Keratinocyte (primary cell): ENCODE results near the gene ARMH3. TPM values are rescaled to one million over a fixed set of nuclear protein-coding genes. Genes with fewer than 3 reads are reported as not detected.
A peak's percentile ranks its signal among the peaks of the same experiment; 100 is the strongest.

Source experiments
- DNase-seq: peaks from one replicate; pipeline ENCODE4 v3.0.0-alpha.2; 2011; ENCODE audit warnings: low read depth, missing footprints, low spot score
- FAIRE-seq: peaks from 2 replicates; lab custom pipeline; 2011; peaks lifted over from hg19 to GRCh38; lab: Jason Lieb, UNC
- H2AFZ ChIP-seq: 2 replicates; pipeline ENCODE4 v1.6.0; 2012; ENCODE audit warnings: low read length, control low read depth, inconsistent platforms; ENCODE audit not compliant: control insufficient read depth
- H3K27ac ChIP-seq: 2 replicates; pipeline ENCODE4 v1.5.1; 2011; ENCODE audit warnings: low read length; ENCODE audit not compliant: control insufficient read depth, insufficient read depth
- H3K27me3 ChIP-seq: 3 replicates; pipeline ENCODE4 v1.6.0; 2011; ENCODE audit warnings: low read length; ENCODE audit not compliant: control insufficient read depth, insufficient read depth; ENCODE audit errors: extremely low read depth
- H3K36me3 ChIP-seq, 2 experiments: 2 replicates in 1 of 2; 3 replicates in 1 of 2; pipeline ENCODE4 v1.5.1; 2011; ENCODE audit warnings: low read length in 2 of 2, mild to moderate bottlenecking in 1 of 2; ENCODE audit not compliant: control insufficient read depth in 2 of 2, insufficient read depth in 2 of 2; ENCODE audit errors: extremely low read depth in 1 of 2
- H3K4me1 ChIP-seq: 3 replicates; pipeline ENCODE4 v1.5.1; 2011; ENCODE audit warnings: low read length; ENCODE audit not compliant: control insufficient read depth, insufficient read depth; ENCODE audit errors: extremely low read depth
- H3K4me2 ChIP-seq: 3 replicates; pipeline ENCODE4 v1.6.0; 2011; ENCODE audit warnings: low read depth, low read length; ENCODE audit not compliant: control insufficient read depth, insufficient read depth; ENCODE audit errors: extremely low read depth
- H3K4me3 ChIP-seq, 3 experiments: fragments of 200-600 bp in 1 of 3; sonication (generic) in 1 of 3; 2 replicates in 2 of 3; 3 replicates in 1 of 3; pipeline ENCODE4 v1.5.1; 2011 to 2016; ENCODE audit warnings: low read length in 3 of 3, mild to moderate bottlenecking in 3 of 3, control low read depth in 2 of 3, inconsistent platforms in 1 of 3, low read depth in 1 of 3, mixed read lengths in 1 of 3, mixed run types in 1 of 3, moderate library complexity in 1 of 3; ENCODE audit not compliant: control insufficient read depth in 2 of 3, insufficient read depth in 2 of 3; ENCODE audit errors: extremely low read depth in 1 of 3
- H3K79me2 ChIP-seq: 2 replicates; pipeline ENCODE4 v1.6.0; 2012; ENCODE audit warnings: low read length; ENCODE audit not compliant: control insufficient read depth, insufficient read depth
- H3K9ac ChIP-seq: 3 replicates; pipeline ENCODE4 v1.6.0; 2011; ENCODE audit warnings: low read length; ENCODE audit not compliant: control insufficient read depth, insufficient read depth; ENCODE audit errors: extremely low read depth
- H3K9me1 ChIP-seq: 3 replicates; pipeline ENCODE4 v1.6.0; 2011; ENCODE audit warnings: low read length; ENCODE audit not compliant: control insufficient read depth, insufficient read depth; ENCODE audit errors: extremely low read depth
- H3K9me3 ChIP-seq: 2 replicates; pipeline ENCODE4 v1.5.1; 2012; ENCODE audit warnings: low read depth, low read length; ENCODE audit not compliant: control insufficient read depth
- H4K20me1 ChIP-seq: 3 replicates; pipeline ENCODE4 v1.6.0; 2011; ENCODE audit warnings: low read length; ENCODE audit not compliant: control insufficient read depth, insufficient read depth; ENCODE audit errors: extremely low read depth
- CTCF ChIP-seq, 3 experiments: IDR thresholded peaks in 1 of 3; conservative IDR thresholded peaks in 1 of 3; optimal IDR thresholded peaks in 1 of 3; 2 replicates in 2 of 3; 3 replicates in 1 of 3; pipeline versions ENCODE3 to v1.5.1; 2011; ENCODE audit warnings: low read length in 3 of 3, mild to moderate bottlenecking in 3 of 3, moderate library complexity in 2 of 3, control low read depth in 1 of 3, inconsistent platforms in 1 of 3; ENCODE audit not compliant: insufficient read depth in 2 of 3; ENCODE audit errors: extremely low read depth in 1 of 3
- EZH2 ChIP-seq: IDR thresholded peaks from one replicate; pipeline ENCODE4 v1.6.1; 2012; ENCODE audit warnings: inconsistent platforms, mild to moderate bottlenecking, low read length, moderate library complexity
- dilution Hi-C: fragments of 300-500 bp; cut with MboI; formaldehyde crosslinking; loops from one replicate; pipeline ENCODE4 v1.7.0; 2020; ENCODE audit warnings: low sequenced_read_pairs; ENCODE audit not compliant: extremely low pct_ligation_motif_present
- polyA plus RNA-seq, 5 experiments: library from polyadenylated mRNA; depleted of rRNA in 3 of 5; stranded (reverse) in 3 of 5; stranded (forward) in 1 of 5; unstranded in 1 of 5; fragments of >200 nt; gene quantifications; 1 replicate in 1 of 5; 2 replicates in 3 of 5; 3 replicates in 1 of 5; pipeline versions ENCODE4 v1.2.1 to v1.2.3, GENCODE V29; 2011 to 2012; ENCODE audit warnings: missing spikeins in 2 of 5, low read depth in 1 of 5, low replicate concordance in 1 of 5

The ARMH3 gene
- polyA plus RNA-seq, 1 donor (not counting 4 experiments of a cell fraction or from before 2014, with no cell fraction given) = 25.3 TPM

- Histone ChIP-seq H3K4me1 (peaks cover 20% of the 10 kb centered on the region), H2AFZ (peak overlapping the region; percentile 85), H3K36me3 (peaks cover 0 to 2% of the 10 kb centered on the region in 2 experiments), H3K9me1 (peaks cover 2% of the 10 kb centered on the region), H4K20me1 (peaks cover 23% of the 10 kb centered on the region), H3K9ac (peak overlapping the region; percentile 97), H3K27ac (peak overlapping the region; percentile 97), H3K9me3 (no peaks in the 10 kb centered on the region), H3K4me2 (peak overlapping the region; percentile 97), H3K79me2 (peaks cover 42% of the 10 kb centered on the region), H3K27me3 (no peaks in the 10 kb centered on the region), H3K4me3 (peak overlapping the region; percentile 34 to 70 (median 64))
- no peak for TF ChIP-seq CTCF (optimal IDR thresholded peaks at IDR 0.05 in 1 of 3, IDR thresholded peaks at IDR 0.05 in 1 of 3, conservative IDR thresholded peaks at IDR 0.05 in 1 of 3; ENCODE audit: extremely low read depth in 1 of 3, insufficient read depth in 2 of 3, low read length in 3 of 3)
- TF ChIP-seq EZH2 = no peak
- FAIRE-seq = no peak
- dilution Hi-C loops = no loop called here
- DNase-seq = no peak
Observed at GRCh38 chr10:101818872-101819633, 236.9 kb downstream of the ARMH3 start.

- H3K4me2 ChIP-seq = peak within 1 kb of the TSS; percentile 97
- dilution Hi-C loops = no loop called here
Observed at GRCh38 chr10:101818119-101818871, 237.7 kb downstream of the ARMH3 start, which contains the start of gene OGA. Gene OGA (minus strand): TSS chr10:101818444. CDS start chr10:101818022, 422 bp downstream.

More at GRCh38 chr10:101818119-101818871, 237.7 kb downstream of the ARMH3 start, which contains the start of gene OGA:
- Histone ChIP-seq H2AFZ (peak within 1 kb of the TSS; percentile 85), H3K27ac (peak within 1 kb of the TSS; percentile 97), H3K9me3 (no peaks in the 10 kb centered on the region), H3K4me1 (peaks cover 22% of the 10 kb centered on the region), H3K27me3 (no peaks in the 10 kb centered on the region), H3K36me3 (peaks cover 0 to 2% of the 10 kb centered on the region in 2 experiments), H3K9me1 (peaks cover 2% of the 10 kb centered on the region), H3K9ac (peak within 1 kb of the TSS; percentile 97), H3K4me3 (peak within 1 kb of the TSS; percentile 83 to 92 (median 90)), H4K20me1 (peaks cover 24% of the 10 kb centered on the region), H3K79me2 (peaks cover 49% of the 10 kb centered on the region)
- DNase-seq (peak; percentile 98), FAIRE-seq (peak; percentile 91)
- no peak for TF ChIP-seq EZH2
- TF ChIP-seq CTCF (optimal IDR thresholded peaks at IDR 0.05 in 1 of 3, IDR thresholded peaks at IDR 0.05 in 1 of 3, conservative IDR thresholded peaks at IDR 0.05 in 1 of 3; ENCODE audit: extremely low read depth in 1 of 3, insufficient read depth in 2 of 3, low read length in 3 of 3) = no peak
